A673 (cell line): ENCODE data around the gene ARHGAP26. TPM values are rescaled to one million over a fixed set of nuclear protein-coding genes. Genes with fewer than 3 reads are reported as not detected.

ENCODE experiments used
- BruUV-seq: library from RNA; stranded (reverse); fragments of 400-500 nt; replicated peaks from 2 replicates; lab custom pipeline; 2021; lab: Mats Ljungman, UMichigan
- CTCF ChIA-PET: fragments of 300-600 bp; sonication (Branson Sonifier 250); formaldehyde crosslinking; loops from one replicate; lab custom pipeline; 2022; ENCODE audit warnings: antibody characterized with exemption; lab: Charles Lee
- POLR2A ChIA-PET: fragments of 300-600 bp; sonication (Branson Sonifier 250); formaldehyde crosslinking; loops from one replicate; lab custom pipeline; 2022; ENCODE audit warnings: antibody characterized with exemption; ENCODE audit not compliant: low non-redundant PET; lab: Charles Lee
- DNase-seq: peaks from one replicate; pipeline ENCODE4 v3.0.0-alpha.2; 2015; ENCODE audit warnings: low spot score
- H3K27ac ChIP-seq: fragments of 200-600 bp; sonication (generic); 2 replicates; pipeline ENCODE4 v1.5.1; 2016; ENCODE audit warnings: mixed run types, low read depth, mild to moderate bottlenecking, mixed read lengths, antibody characterized with exemption, low read length; ENCODE audit not compliant: poor library complexity, severe bottlenecking
- H3K27me3 ChIP-seq: fragments of 200-600 bp; sonication (generic); replicated peaks from 2 replicates; pipeline ENCODE4 v1.6.1; 2017; ENCODE audit warnings: mixed run types, low read depth, mild to moderate bottlenecking, mixed read lengths, antibody characterized with exemption, low read length; ENCODE audit not compliant: insufficient read depth, poor library complexity
- H3K36me3 ChIP-seq: fragments of 200-600 bp; sonication (generic); 2 replicates; pipeline ENCODE4 v1.6.1; 2016; ENCODE audit warnings: mixed run types, mild to moderate bottlenecking, mixed read lengths, antibody characterized with exemption, low read length; ENCODE audit not compliant: insufficient read depth, poor library complexity, severe bottlenecking
- H3K4me1 ChIP-seq: fragments of 200-600 bp; sonication (generic); 2 replicates; pipeline ENCODE4 v1.6.1; 2017; ENCODE audit warnings: mixed run types, mild to moderate bottlenecking, mixed read lengths, antibody characterized with exemption, low read length; ENCODE audit not compliant: insufficient read depth, poor library complexity, severe bottlenecking
- H3K4me3 ChIP-seq: fragments of 200-600 bp; sonication (generic); 2 replicates; pipeline ENCODE4 v1.5.1; 2016; ENCODE audit warnings: low read depth, mixed run types, mild to moderate bottlenecking, mixed read lengths, low read length; ENCODE audit not compliant: poor library complexity, severe bottlenecking
- H3K9me3 ChIP-seq: fragments of 200-600 bp; sonication (generic); 2 replicates; pipeline ENCODE4 v1.6.1; 2016; ENCODE audit warnings: mixed run types, low read depth, mild to moderate bottlenecking, mixed read lengths, antibody characterized with exemption, low read length; ENCODE audit not compliant: poor library complexity, severe bottlenecking
- CTCF ChIP-seq: fragments of 300-800, 200-600 bp; sonication (generic); conservative IDR thresholded peaks from 2 replicates; pipeline ENCODE4 v1.5.1; 2017; ENCODE audit warnings: low read depth, mild to moderate bottlenecking, antibody characterized with exemption, low read length, moderate library complexity, mixed read lengths
- EZH2 ChIP-seq: fragments of 200-600 bp; sonication (generic); IDR thresholded peaks from 2 replicates; pipeline ENCODE4 v1.6.1; 2017; ENCODE audit warnings: borderline replicate concordance, low read depth, mild to moderate bottlenecking, mixed read lengths, antibody characterized with exemption, low read length; ENCODE audit not compliant: poor library complexity, severe bottlenecking
- intact Hi-C: fragments of 100-400 bp; cut with micrococcal nuclease; formaldehyde crosslinking; loops from one replicate; pipeline ENCODE4 v1.10.0; 2022; ENCODE audit not compliant: unreplicated experiment
- total RNA-seq: library from RNA; stranded (reverse); gene quantifications from 2 replicates; pipeline ENCODE4 v1.2.3, GENCODE V29; 2021

Gene ARHGAP26
- total RNA-seq, 1 experiment from 2014 or later, result 25.5 TPM

- DNase-seq, result no peak
- intact Hi-C loops, result no loop called here
- Histone ChIP-seq H3K4me3 (peak overlapping the region; percentile 66), H3K27ac (no peak overlapping the region), H3K4me1 (peaks cover 15% of the 10 kb centered on the region), H3K9me3 (no peaks in the 10 kb centered on the region), H3K36me3 (no peaks in the 10 kb centered on the region), H3K27me3 (no peaks in the 10 kb centered on the region)
- POLR2A ChIA-PET, result no interaction called here
- TF ChIP-seq EZH2 (no peak), CTCF (no peak)
- no TSS peak for BruUV-seq
- CTCF ChIA-PET, result interaction anchor here (1.0 to 1.1 kb wide), 2 partner anchors 52 to 110 kb away, joined by 3 read pairs; no protein-coding TSS in a partner anchor
Observed at GRCh38 chr5:142769251-142769792, 855 bp upstream of the ARHGAP26 start.

- CTCF ChIA-PET, result interaction anchor here (2.0 kb wide), 1 partner anchor 96 kb away, joined by 4 read pairs; no protein-coding TSS in a partner anchor
Observed at GRCh38 chr5:142770650-142771609, 753 bp downstream of the ARHGAP26 start.

More at GRCh38 chr5:142770650-142771609, 753 bp downstream of the ARHGAP26 start:
- POLR2A ChIA-PET, result interaction anchor here (0.5 kb wide), 1 partner anchor 9 kb away, joined by 4 read pairs; no protein-coding TSS in a partner anchor
- BruUV-seq, result no TSS peak
- H3K4me3 ChIP-seq, result peak overlapping the region; percentile 66
- H3K9me3 ChIP-seq, result no peaks in the 10 kb centered on the region
- peak overlapping the region; percentile 58 for H3K27ac ChIP-seq
- H3K4me1 ChIP-seq, result peaks cover 15% of the 10 kb centered on the region
- no peaks in the 10 kb centered on the region for H3K36me3 ChIP-seq
- intact Hi-C loops, result loop anchor here (2.0 kb wide), 3 partner anchors 54 to 106 kb away; no protein-coding TSS in a partner anchor
- H3K27me3 ChIP-seq, result no peaks in the 10 kb centered on the region
- DNase-seq, result peak; percentile 68
- TF ChIP-seq CTCF (peak; percentile 29; the same call in 1 of the 2 replicates), EZH2 (no peak)
